Calu3 (cell line): ENCODE results near the gene CAPN9. TPM values are rescaled to one million over a fixed set of nuclear protein-coding genes. Genes with fewer than 3 reads are reported as not detected.
A peak's percentile ranks its signal among the peaks of the same experiment; 100 is the strongest.

Experiments used
- BruUV-seq: library from RNA; stranded (reverse); fragments of 400-500 nt; replicated peaks from 2 replicates; lab custom pipeline; 2021; lab: Mats Ljungman, UMichigan
- CTCF ChIA-PET: fragments of 300-600 bp; sonication (Branson Sonifier 250); formaldehyde crosslinking; loops from one replicate; lab custom pipeline; 2022; ENCODE audit warnings: antibody characterized with exemption; lab: Charles Lee
- DNase-seq: peaks from one replicate; pipeline ENCODE4 v3.0.0; 2022
- H3K27ac Mint-ChIP-seq: one replicate; pipeline ENCODE4 v1.8.0; 2022; ENCODE audit warnings: mixed read lengths; ENCODE audit not compliant: unreplicated experiment
- H3K27me3 Mint-ChIP-seq: one replicate; pipeline ENCODE4 v1.8.0; 2022; ENCODE audit warnings: mixed read lengths; ENCODE audit not compliant: unreplicated experiment
- H3K36me3 Mint-ChIP-seq: one replicate; pipeline ENCODE4 v1.8.0; 2022; ENCODE audit warnings: mild to moderate bottlenecking, moderate library complexity, mixed read lengths; ENCODE audit not compliant: insufficient read depth, unreplicated experiment
- H3K4me1 Mint-ChIP-seq: one replicate; pipeline ENCODE4 v1.8.0; 2022; ENCODE audit warnings: mild to moderate bottlenecking, low read depth, mixed read lengths; ENCODE audit not compliant: unreplicated experiment
- H3K4me3 Mint-ChIP-seq: one replicate; pipeline ENCODE4 v1.8.0; 2022; ENCODE audit warnings: mild to moderate bottlenecking, low read depth, moderate library complexity, mixed read lengths; ENCODE audit not compliant: unreplicated experiment
- H3K9me3 Mint-ChIP-seq: one replicate; pipeline ENCODE4 v1.8.0; 2022; ENCODE audit warnings: low read depth, mixed read lengths; ENCODE audit not compliant: unreplicated experiment
- intact Hi-C: fragments of 100-400 bp; cut with micrococcal nuclease; formaldehyde crosslinking; loops from one replicate; pipeline ENCODE4 v1.10.0; 2022; ENCODE audit not compliant: unreplicated experiment
- total RNA-seq: library from RNA; stranded (reverse); gene quantifications from 2 replicates; pipeline ENCODE4 v1.2.3, GENCODE V29; 2022
- TF ChIP-seq, protein P1 (sequence below): fragments of 200-600 bp; IDR thresholded peaks from one replicate; pipeline ENCODE4 v1.8.0; 2022; ENCODE audit warnings: antibody characterized with exemption; ENCODE audit not compliant: unreplicated experiment

Gene CAPN9
- total RNA-seq, 1 experiment from 2014 or later: not detected

DNA sequence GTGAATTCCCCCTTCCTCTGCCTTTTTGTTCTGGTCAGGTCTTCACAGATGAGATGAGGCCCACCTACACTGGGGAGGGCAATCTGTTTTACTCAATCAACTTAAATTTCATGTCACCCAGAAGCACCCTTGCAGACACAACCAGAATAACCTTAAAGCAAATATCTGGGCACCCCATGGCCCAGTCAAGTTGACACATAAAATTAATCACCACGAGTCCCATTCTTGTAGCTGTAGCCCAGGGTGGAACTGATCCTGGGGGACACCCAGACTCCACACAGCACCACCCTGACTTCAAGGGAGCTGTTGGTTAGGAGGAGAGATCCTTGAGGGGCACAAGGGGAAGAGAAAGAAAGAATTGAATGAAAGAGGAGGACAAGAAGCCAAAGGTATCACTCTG is 23.1 kb downstream of the CAPN9 start:
- Mint-ChIP-seq H3K4me1 (no peaks in the 10 kb centered on the region), H3K9me3 (peaks cover 4% of the 10 kb centered on the region), H3K4me3 (no peak overlapping the region), H3K27ac (no peak overlapping the region), H3K27me3 (no peaks in the 10 kb centered on the region), H3K36me3 (no peaks in the 10 kb centered on the region)
- CTCF ChIA-PET: interaction anchor here (1.0 kb wide), 1 partner anchor 23 kb away, joined by 3 read pairs; the partner anchor contains the start of gene CAPN9
- TF ChIP-seq, protein P1, sequence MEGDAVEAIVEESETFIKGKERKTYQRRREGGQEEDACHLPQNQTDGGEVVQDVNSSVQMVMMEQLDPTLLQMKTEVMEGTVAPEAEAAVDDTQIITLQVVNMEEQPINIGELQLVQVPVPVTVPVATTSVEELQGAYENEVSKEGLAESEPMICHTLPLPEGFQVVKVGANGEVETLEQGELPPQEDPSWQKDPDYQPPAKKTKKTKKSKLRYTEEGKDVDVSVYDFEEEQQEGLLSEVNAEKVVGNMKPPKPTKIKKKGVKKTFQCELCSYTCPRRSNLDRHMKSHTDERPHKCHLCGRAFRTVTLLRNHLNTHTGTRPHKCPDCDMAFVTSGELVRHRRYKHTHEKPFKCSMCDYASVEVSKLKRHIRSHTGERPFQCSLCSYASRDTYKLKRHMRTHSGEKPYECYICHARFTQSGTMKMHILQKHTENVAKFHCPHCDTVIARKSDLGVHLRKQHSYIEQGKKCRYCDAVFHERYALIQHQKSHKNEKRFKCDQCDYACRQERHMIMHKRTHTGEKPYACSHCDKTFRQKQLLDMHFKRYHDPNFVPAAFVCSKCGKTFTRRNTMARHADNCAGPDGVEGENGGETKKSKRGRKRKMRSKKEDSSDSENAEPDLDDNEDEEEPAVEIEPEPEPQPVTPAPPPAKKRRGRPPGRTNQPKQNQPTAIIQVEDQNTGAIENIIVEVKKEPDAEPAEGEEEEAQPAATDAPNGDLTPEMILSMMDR: no peak
- intact Hi-C loops: no loop called here
- BruUV-seq: no TSS peak
- DNase-seq: no peak

DNA sequence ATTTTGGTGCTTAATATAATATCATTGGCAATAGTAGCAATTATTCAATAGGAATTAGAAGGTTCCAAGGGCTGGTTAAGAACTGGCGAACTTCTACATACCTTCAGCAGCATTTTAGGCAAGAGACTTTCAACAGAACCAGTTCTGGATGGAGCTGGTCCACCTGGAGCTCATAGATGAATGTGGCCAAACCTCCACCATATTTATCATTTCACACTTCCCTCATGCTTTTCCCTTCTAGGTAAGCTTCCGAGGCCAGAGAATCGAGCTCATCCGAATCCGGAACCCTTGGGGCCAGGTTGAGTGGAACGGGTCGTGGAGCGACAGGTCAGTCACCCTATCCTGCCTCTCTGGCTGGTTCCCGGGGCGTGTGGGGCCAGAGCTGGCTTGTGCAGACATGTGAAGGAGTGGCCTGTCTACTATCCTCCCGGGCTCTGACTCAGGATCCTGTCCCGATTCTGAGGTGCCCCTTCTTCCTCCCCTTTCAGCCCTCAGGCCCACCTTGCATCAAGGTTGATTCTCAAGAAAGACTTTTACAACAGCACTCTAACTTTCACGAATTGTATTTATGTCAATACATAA is 24.7 kb downstream of the CAPN9 start:
- Mint-ChIP-seq H3K4me3 (no peak overlapping the region), H3K36me3 (no peaks in the 10 kb centered on the region), H3K27me3 (no peaks in the 10 kb centered on the region), H3K4me1 (no peaks in the 10 kb centered on the region), H3K27ac (no peak overlapping the region), H3K9me3 (peaks cover 2% of the 10 kb centered on the region)
- BruUV-seq: no TSS peak
- TF ChIP-seq, protein P1: no peak
- intact Hi-C loops: loop anchor here (2.0 kb wide), 1 partner anchor 57 kb away; the partner anchor contains the start of gene AGT
- DNase-seq: no peak
- CTCF ChIA-PET: interaction anchor here (0.6 to 1.7 kb wide), 6 partner anchors 8 to 1235 kb away, joined by 3 to 8 read pairs (median 3); partner anchors contain the start of gene AGT

DNA sequence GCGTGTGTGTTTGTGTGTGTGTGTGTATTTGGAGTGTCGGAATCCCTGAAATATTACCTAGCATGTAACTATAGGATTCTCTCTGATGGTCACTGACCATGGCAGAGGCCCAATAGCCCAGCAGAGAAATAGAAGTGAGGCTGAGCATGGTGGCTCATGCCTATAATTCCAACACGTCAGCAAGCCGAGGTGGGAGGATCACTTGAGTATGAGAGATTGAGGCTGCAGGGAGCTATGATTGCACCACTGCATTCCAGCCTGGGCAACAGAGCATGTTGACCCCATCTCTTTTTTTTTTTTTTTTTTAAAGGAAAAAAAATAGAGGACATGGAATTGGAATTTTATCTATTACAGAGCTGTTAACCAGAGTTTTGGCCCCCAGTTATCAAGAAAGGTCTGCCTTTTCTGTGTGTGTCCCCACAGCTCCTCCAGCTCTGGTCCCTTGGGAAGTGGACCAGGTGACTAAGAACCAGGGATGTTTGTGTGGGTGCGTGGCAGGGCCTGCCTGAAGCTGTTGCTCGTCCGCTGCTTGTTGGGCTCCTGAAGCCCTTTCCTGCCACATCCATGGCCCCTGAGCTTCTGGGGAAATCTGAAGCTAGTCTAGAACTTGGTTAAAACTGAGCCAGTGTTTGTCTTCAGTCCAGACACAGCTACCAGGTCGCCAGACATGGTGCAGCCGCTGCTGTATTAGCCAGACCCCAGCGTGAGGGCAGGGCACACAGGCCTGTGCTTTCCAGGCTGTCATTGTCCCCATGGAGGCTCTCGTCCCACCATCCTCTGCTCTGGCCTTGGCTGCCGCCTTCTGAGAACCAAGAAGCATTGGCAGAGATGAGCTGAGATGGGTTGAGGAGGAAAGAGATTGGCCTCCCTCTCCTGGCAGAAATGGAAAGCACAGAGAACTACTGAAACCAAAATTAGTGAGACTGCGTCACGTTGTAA is 25.5 kb downstream of the CAPN9 start:
- intact Hi-C loops: loop anchor here (1.0 to 2.0 kb wide), 3 partner anchors 30 to 140 kb away; partner anchors contain the start of gene AGT
- Mint-ChIP-seq H3K4me1 (no peaks in the 10 kb centered on the region), H3K4me3 (no peak overlapping the region), H3K27me3 (no peaks in the 10 kb centered on the region), H3K27ac (no peak overlapping the region), H3K9me3 (peaks cover 2% of the 10 kb centered on the region), H3K36me3 (no peaks in the 10 kb centered on the region)
- TF ChIP-seq, protein P1: peak; percentile 51
- CTCF ChIA-PET: interaction anchor here (0.6 to 1.7 kb wide), 15 partner anchors 9 to 1236 kb away, joined by 3 to 23 read pairs (median 4); partner anchors contain the start of genes AGT and COG2
- DNase-seq: peak; percentile 62
- no TSS peak for BruUV-seq

DNA sequence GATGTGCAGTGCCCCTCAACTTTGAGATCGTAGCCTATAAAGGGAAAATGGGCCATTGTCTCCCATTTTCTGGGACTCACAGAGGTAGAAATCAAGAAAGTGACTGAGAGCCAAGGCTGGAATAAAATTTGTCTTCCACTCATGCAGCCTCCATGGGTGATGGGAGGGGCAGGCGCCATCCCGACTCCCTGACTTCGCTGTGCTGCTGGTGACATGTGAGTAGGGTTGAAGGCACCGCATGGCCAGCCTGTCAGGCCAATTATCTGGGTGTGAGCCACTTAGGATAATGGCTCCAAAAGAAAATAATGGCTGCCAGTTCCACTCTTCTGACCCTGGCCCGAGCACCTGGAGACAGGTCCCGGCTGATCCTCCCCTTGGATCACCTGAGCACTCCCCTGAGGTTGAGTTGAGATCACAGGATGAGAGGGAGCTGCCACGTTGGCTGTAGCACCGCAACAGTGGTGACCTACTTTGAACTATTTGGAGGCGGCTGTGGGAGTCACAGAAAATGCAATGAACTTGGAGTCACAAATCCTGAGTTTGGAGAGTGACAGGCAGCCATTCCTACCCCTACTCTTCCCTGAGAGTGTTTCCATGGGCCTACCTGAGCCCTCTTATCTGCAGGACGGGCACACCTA is 26.3 kb downstream of the CAPN9 start:
- CTCF ChIA-PET: interaction anchor here (0.7 to 1.7 kb wide), 11 partner anchors 9 to 205 kb away, joined by 3 to 23 read pairs (median 5); partner anchors contain the start of genes AGT and COG2
- intact Hi-C loops: loop anchor here (1.0 to 2.0 kb wide), 3 partner anchors 31 to 141 kb away; partner anchors contain the start of gene AGT
- BruUV-seq: no TSS peak
- no peaks in the 10 kb centered on the region for H3K4me1 Mint-ChIP-seq
- DNase-seq: no peak
- H3K27ac Mint-ChIP-seq: no peak overlapping the region
- H3K27me3 Mint-ChIP-seq: no peaks in the 10 kb centered on the region
- H3K9me3 Mint-ChIP-seq: peaks cover 2% of the 10 kb centered on the region
- no peak overlapping the region for H3K4me3 Mint-ChIP-seq
- TF ChIP-seq, protein P1: no peak
- no peaks in the 10 kb centered on the region for H3K36me3 Mint-ChIP-seq
